GM12873 (cell line): ENCODE measurements around the gene MYB.

ENCODE experiments used
- TF ChIP-seq, protein P1 (sequence below): IDR thresholded peaks from 2 replicates; pipeline ENCODE4 v1.5.1; 2012; ENCODE audit warnings: low read depth, mild to moderate bottlenecking, moderate library complexity, low read length, control low read depth; ENCODE audit not compliant: insufficient read depth; ENCODE audit errors: missing control alignments

Gene MYB

GRCh38 chr6:135210632-135211305 is 29.7 kb downstream of the MYB start:
- TF ChIP-seq, protein P1, sequence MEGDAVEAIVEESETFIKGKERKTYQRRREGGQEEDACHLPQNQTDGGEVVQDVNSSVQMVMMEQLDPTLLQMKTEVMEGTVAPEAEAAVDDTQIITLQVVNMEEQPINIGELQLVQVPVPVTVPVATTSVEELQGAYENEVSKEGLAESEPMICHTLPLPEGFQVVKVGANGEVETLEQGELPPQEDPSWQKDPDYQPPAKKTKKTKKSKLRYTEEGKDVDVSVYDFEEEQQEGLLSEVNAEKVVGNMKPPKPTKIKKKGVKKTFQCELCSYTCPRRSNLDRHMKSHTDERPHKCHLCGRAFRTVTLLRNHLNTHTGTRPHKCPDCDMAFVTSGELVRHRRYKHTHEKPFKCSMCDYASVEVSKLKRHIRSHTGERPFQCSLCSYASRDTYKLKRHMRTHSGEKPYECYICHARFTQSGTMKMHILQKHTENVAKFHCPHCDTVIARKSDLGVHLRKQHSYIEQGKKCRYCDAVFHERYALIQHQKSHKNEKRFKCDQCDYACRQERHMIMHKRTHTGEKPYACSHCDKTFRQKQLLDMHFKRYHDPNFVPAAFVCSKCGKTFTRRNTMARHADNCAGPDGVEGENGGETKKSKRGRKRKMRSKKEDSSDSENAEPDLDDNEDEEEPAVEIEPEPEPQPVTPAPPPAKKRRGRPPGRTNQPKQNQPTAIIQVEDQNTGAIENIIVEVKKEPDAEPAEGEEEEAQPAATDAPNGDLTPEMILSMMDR, result no peak

- TF ChIP-seq, protein P1, result no peak
Observed at GRCh38 chr6:135211306-135211702, 30.2 kb downstream of the MYB start.

DNA sequence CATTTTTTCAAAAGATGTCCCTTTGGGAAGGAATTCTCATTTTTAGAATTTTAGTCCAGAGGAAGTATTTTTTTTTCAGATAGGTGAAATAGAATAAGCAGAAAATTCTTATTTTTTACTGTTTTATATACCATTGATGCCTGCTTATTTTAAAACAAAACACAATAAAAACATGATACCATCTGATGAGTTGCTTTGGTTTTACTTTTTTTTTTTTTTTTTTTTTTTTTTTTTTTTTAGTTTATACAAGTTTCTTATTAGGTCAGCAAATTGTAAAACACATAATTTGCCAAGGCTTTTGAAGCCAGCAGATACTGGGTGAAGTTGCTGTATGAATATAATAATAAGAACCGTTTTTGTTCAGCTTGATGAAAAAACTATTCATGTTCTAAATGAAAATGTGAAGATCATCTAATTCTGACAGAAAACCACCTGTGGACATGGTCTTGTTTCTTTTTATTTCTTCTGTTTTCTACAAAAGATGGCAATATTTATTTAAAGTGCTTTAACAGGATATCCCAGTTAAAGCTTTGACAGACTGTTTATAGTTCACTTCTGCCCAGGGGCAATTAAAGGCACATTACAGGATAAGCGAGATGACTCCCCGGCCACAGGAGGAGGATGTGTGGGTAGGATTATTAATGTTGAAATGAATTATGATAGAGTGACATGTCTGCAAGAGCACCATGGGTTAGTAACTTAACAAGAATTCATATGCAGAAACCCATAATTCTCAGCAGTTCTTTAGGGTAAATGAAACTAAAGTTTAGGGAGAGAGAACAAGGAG is 31.1 kb downstream of the MYB start:
- TF ChIP-seq, protein P1, result no peak

- TF ChIP-seq, protein P1, result no peak
Observed at GRCh38 chr6:135212935-135213334, 31.8 kb downstream of the MYB start.

DNA sequence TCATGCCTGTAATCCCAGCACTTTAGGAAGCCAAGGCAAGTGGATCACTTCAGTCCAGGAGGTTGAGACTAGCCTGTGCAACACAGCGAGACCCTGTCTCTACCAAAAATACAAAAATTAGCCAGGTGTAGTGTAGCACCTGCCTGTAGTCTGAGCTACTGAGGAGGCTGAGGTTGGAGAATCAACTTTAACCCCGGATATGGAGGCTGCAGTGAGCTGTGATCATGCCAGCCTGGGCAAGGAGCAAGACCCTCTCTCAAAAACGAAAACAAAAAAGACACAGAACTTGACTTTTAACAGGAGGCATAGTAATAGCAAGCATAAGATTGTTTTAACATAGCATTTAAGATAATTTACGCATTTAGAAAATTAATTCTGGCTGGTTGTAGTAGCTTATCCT is 32.5 kb downstream of the MYB start:
- TF ChIP-seq, protein P1, result no peak

DNA sequence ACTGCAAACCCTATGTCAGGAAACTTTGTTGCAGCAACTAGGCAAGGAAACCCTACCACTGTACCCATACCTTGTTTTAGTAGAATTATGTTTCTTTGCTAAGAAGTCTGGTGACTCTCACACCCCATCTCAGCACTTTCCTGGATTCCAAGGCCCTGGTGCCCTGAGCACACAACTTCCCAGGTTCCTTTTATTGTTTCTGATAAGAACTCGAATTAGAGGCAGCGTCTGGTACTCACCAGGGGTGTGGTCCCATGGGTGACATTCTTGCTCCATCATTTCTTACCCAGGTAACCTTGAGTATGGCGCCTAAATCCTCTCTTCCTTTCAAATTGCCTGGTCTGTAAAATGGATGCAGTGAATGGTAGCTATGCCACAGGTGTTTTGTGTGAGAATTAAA is 34.1 kb downstream of the MYB start:
- TF ChIP-seq, protein P1, result no peak

- TF ChIP-seq, protein P1, result no peak
Observed at GRCh38 chr6:135215563-135215962, 34.5 kb downstream of the MYB start.
